ENCODE measurements around the gene TPCN2. TPM values are rescaled to one million over a fixed set of nuclear protein-coding genes. Genes with fewer than 3 reads are reported as not detected.

The TPCN2 gene
- total RNA-seq, 1 donor from 2014 or later: 12.6 TPM

- H3K4me1 Mint-ChIP-seq (ENCODE audit: low read depth): peaks cover 21% of the 10 kb centered on the region
- TF ChIP-seq CTCF (IDR thresholded peaks at IDR 0.05): no peak
- H3K36me3 Mint-ChIP-seq (ENCODE audit: low read depth): peaks cover 3% of the 10 kb centered on the region
- no peaks in the 10 kb centered on the region for H3K27me3 Mint-ChIP-seq (ENCODE audit: low read depth)
- no peak overlapping the region for H3K27ac Mint-ChIP-seq (ENCODE audit: unreplicated experiment)
- no peak overlapping the region for H3K4me3 Mint-ChIP-seq (ENCODE audit: unreplicated experiment)
- no peak for DNase-seq (ENCODE audit: low spot score)
- peaks cover 7% of the 10 kb centered on the region for H3K9me3 Mint-ChIP-seq (ENCODE audit: low read depth)
Observed at GRCh38 chr11:69119190-69119589, 70.5 kb downstream of the TPCN2 start.

- no peak for DNase-seq (ENCODE audit: low spot score)
- peaks cover 3% of the 10 kb centered on the region for H3K36me3 Mint-ChIP-seq (ENCODE audit: low read depth)
- TF ChIP-seq CTCF (IDR thresholded peaks at IDR 0.05): no peak
- no peaks in the 10 kb centered on the region for H3K27me3 Mint-ChIP-seq (ENCODE audit: low read depth)
- H3K27ac Mint-ChIP-seq (ENCODE audit: unreplicated experiment): no peak overlapping the region
- H3K4me3 Mint-ChIP-seq (ENCODE audit: unreplicated experiment): no peak overlapping the region
- H3K9me3 Mint-ChIP-seq (ENCODE audit: low read depth): peaks cover 7% of the 10 kb centered on the region
- peaks cover 23% of the 10 kb centered on the region for H3K4me1 Mint-ChIP-seq (ENCODE audit: low read depth)
Observed at GRCh38 chr11:69120096-69120875, 71.6 kb downstream of the TPCN2 start.

GRCh38 chr11:69121021-69121420, 72.3 kb downstream of the TPCN2 start:
- Mint-ChIP-seq H3K36me3 (ENCODE audit: low read depth) (peaks cover 3% of the 10 kb centered on the region), H3K27ac (ENCODE audit: unreplicated experiment) (no peak overlapping the region), H3K4me3 (ENCODE audit: unreplicated experiment) (no peak overlapping the region), H3K27me3 (ENCODE audit: low read depth) (no peaks in the 10 kb centered on the region), H3K4me1 (ENCODE audit: low read depth) (peaks cover 23% of the 10 kb centered on the region), H3K9me3 (ENCODE audit: low read depth) (peaks cover 7% of the 10 kb centered on the region)
- no peak for TF ChIP-seq CTCF (IDR thresholded peaks at IDR 0.05)
- DNase-seq (ENCODE audit: low spot score): no peak

GRCh38 chr11:69121621-69122325, 73.0 kb downstream of the TPCN2 start:
- H3K36me3 Mint-ChIP-seq (ENCODE audit: low read depth): peaks cover 3% of the 10 kb centered on the region
- DNase-seq (ENCODE audit: low spot score): no peak
- H3K27me3 Mint-ChIP-seq (ENCODE audit: low read depth): no peaks in the 10 kb centered on the region
- H3K4me3 Mint-ChIP-seq (ENCODE audit: unreplicated experiment): no peak overlapping the region
- peaks cover 23% of the 10 kb centered on the region for H3K4me1 Mint-ChIP-seq (ENCODE audit: low read depth)
- H3K27ac Mint-ChIP-seq (ENCODE audit: unreplicated experiment): no peak overlapping the region
- peaks cover 7% of the 10 kb centered on the region for H3K9me3 Mint-ChIP-seq (ENCODE audit: low read depth)
- no peak for TF ChIP-seq CTCF (IDR thresholded peaks at IDR 0.05)

GRCh38 chr11:69122326-69122629, 73.5 kb downstream of the TPCN2 start:
- Mint-ChIP-seq H3K27ac (ENCODE audit: unreplicated experiment) (no peak overlapping the region), H3K4me1 (ENCODE audit: low read depth) (peaks cover 23% of the 10 kb centered on the region), H3K4me3 (ENCODE audit: unreplicated experiment) (no peak overlapping the region), H3K27me3 (ENCODE audit: low read depth) (no peaks in the 10 kb centered on the region), H3K9me3 (ENCODE audit: low read depth) (peaks cover 7% of the 10 kb centered on the region), H3K36me3 (ENCODE audit: low read depth) (peaks cover 3% of the 10 kb centered on the region)
- DNase-seq (ENCODE audit: low spot score): no peak
- TF ChIP-seq CTCF (IDR thresholded peaks at IDR 0.05): no peak
